HG02588 (cell line): ENCODE data around the gene GNG13.

Experiments used
- ATAC-seq: cut with Tn5 transposase; IDR thresholded peaks from one replicate; pipeline ENCODE4 v1.9.1; 2021; ENCODE audit warnings: mild to moderate bottlenecking, moderate library complexity; ENCODE audit not compliant: unreplicated experiment

Gene GNG13

GRCh38 chr16:815861-816260 is 15.3 kb upstream of the GNG13 start:
- ATAC-seq, result no peak

- no peak for ATAC-seq
Observed at GRCh38 chr16:814974-815373, 14.4 kb upstream of the GNG13 start.

- no peak for ATAC-seq
Observed at GRCh38 chr16:813916-814412, 13.4 kb upstream of the GNG13 start.

GRCh38 chr16:813204-813915 is 12.8 kb upstream of the GNG13 start:
- ATAC-seq, result no peak

- ATAC-seq, result no peak
Observed at GRCh38 chr16:808085-808386, 7.5 kb upstream of the GNG13 start.

GRCh38 chr16:807347-808084 is 7.0 kb upstream of the GNG13 start:
- peak; percentile 87 for ATAC-seq

- ATAC-seq, result no peak
Observed at GRCh38 chr16:805474-805873, 4.9 kb upstream of the GNG13 start.

GRCh38 chr16:804193-805048 is 3.9 kb upstream of the GNG13 start:
- no peak for ATAC-seq

- ATAC-seq, result no peak
Observed at GRCh38 chr16:803754-804080, 3.2 kb upstream of the GNG13 start.

GRCh38 chr16:802914-803753 is 2.6 kb upstream of the GNG13 start:
- ATAC-seq, result no peak

GRCh38 chr16:802461-802860 is 1.9 kb upstream of the GNG13 start:
- ATAC-seq, result no peak

- no peak for ATAC-seq
Observed at GRCh38 chr16:801584-802363, 1.2 kb upstream of the GNG13 start.

- ATAC-seq, result no peak
Observed at GRCh38 chr16:800834-801511, 439 bp upstream of the GNG13 start.

- no peak for ATAC-seq
Observed at GRCh38 chr16:799111-799947, 1.2 kb downstream of the GNG13 start.

GRCh38 chr16:798666-799065 is 1.9 kb downstream of the GNG13 start:
- no peak for ATAC-seq

GRCh38 chr16:797686-798085 is 2.8 kb downstream of the GNG13 start:
- no peak for ATAC-seq

- ATAC-seq, result no peak
Observed at GRCh38 chr16:797120-797420, 3.5 kb downstream of the GNG13 start.

GRCh38 chr16:796296-797119 is 4.0 kb downstream of the GNG13 start:
- ATAC-seq, result no peak
